ENCODE measurements around the gene TBXAS1.
"Not testable (repeated sequence)": the region's sequence is repeated elsewhere in the genome, so short reads cannot be mapped to it uniquely, and the experiment has no call there.

TBXAS1 gene

GRCh38 chr7:139916717-139917395 is 87.8 kb downstream of the TBXAS1 start:
- CTCF ChIA-PET = no interaction called here
- DNase-seq (ENCODE audit: extremely low spot score) = no peak
- no peak for TF ChIP-seq CTBP1 (IDR thresholded peaks at IDR 0.05; ENCODE audit: borderline replicate concordance)
- no peak for TF ChIP-seq PKNOX1 (IDR thresholded peaks at IDR 0.05)
- no peak for TF ChIP-seq SP1 (IDR thresholded peaks at IDR 0.05)
- no peak for TF ChIP-seq L3MBTL2 (conservative IDR thresholded peaks at IDR 0.05)
- no peak for TF ChIP-seq NFRKB (IDR thresholded peaks at IDR 0.05)
- TF ChIP-seq ARNT (IDR thresholded peaks at IDR 0.05) = no peak
- TF ChIP-seq FOXK2 (IDR thresholded peaks at IDR 0.05) = no peak
- no peak for TF ChIP-seq ZNF384 (IDR thresholded peaks at IDR 0.05)
- TF ChIP-seq BHLHE40 (IDR thresholded peaks at IDR 0.05; ENCODE audit: borderline replicate concordance) = no peak
- POLR2A ChIA-PET = no interaction called here

DNA sequence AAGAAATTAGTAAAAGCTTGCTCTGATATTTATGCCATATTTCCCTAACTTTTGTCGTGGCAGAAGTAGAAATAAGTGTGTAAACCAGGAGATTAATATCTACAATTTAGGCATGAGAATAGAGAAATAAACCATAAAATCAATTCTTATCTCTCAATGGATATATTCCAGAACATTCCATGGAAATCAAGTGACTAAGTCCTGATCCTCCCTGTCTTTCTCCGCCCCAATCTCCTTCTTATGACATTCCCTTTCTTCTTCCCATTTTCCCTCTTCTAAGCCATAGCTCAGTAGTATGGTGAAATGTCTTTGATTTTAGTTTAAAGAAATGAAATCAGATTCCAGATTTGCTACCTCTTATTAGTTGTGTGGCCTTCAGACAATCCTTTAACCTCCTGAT is 88.8 kb downstream of the TBXAS1 start:
- no peak for DNase-seq (ENCODE audit: extremely low spot score)
- ChIA-PET CTCF (no interaction called here), POLR2A (interaction anchor here (0.7 kb wide), 1 partner anchor 9 kb away, joined by 3 read pairs; no protein-coding TSS in a partner anchor)
- TF ChIP-seq ARNT (IDR thresholded peaks at IDR 0.05) (no peak), SUZ12 (IDR thresholded peaks at IDR 0.05) (no peak), HDGF (IDR thresholded peaks at IDR 0.05; ENCODE audit: borderline replicate concordance) (no peak), L3MBTL2 (conservative IDR thresholded peaks at IDR 0.05) (no peak), LEF1 (IDR thresholded peaks at IDR 0.05; ENCODE audit: borderline replicate concordance) (no peak), BHLHE40 (IDR thresholded peaks at IDR 0.05; ENCODE audit: borderline replicate concordance) (no peak), SP1 (IDR thresholded peaks at IDR 0.05) (no peak)

- ChIA-PET CTCF (no interaction called here), POLR2A (interaction anchor here (0.7 kb wide), 1 partner anchor 10 kb away, joined by 3 read pairs; no protein-coding TSS in a partner anchor)
- DNase-seq (ENCODE audit: extremely low spot score) = no peak
- TF ChIP-seq LEF1 (IDR thresholded peaks at IDR 0.05; ENCODE audit: borderline replicate concordance) (no peak), HDGF (IDR thresholded peaks at IDR 0.05; ENCODE audit: borderline replicate concordance) (no peak), ARNT (IDR thresholded peaks at IDR 0.05) (no peak), ZNF384 (IDR thresholded peaks at IDR 0.05) (no peak), CTBP1 (IDR thresholded peaks at IDR 0.05; ENCODE audit: borderline replicate concordance) (no peak), BHLHE40 (IDR thresholded peaks at IDR 0.05; ENCODE audit: borderline replicate concordance) (no peak), FOXK2 (IDR thresholded peaks at IDR 0.05) (no peak), TARDBP (IDR thresholded peaks at IDR 0.05) (no peak), SUZ12 (IDR thresholded peaks at IDR 0.05) (no peak), NFRKB (IDR thresholded peaks at IDR 0.05) (no peak), L3MBTL2 (conservative IDR thresholded peaks at IDR 0.05) (no peak), PKNOX1 (IDR thresholded peaks at IDR 0.05) (no peak), FOXA1 (IDR thresholded peaks at IDR 0.05) (no peak), FOXM1 (IDR thresholded peaks at IDR 0.05; ENCODE audit: borderline replicate concordance) (no peak), ELF4 (IDR thresholded peaks at IDR 0.05) (no peak), SP1 (IDR thresholded peaks at IDR 0.05) (no peak)
These were observed 89.4 kb downstream of the TBXAS1 start for GRCh38 chr7:139918480-139918879.

GRCh38 chr7:139923090-139923489 is 94.0 kb downstream of the TBXAS1 start:
- CTCF ChIA-PET = no interaction called here
- no peak for TF ChIP-seq SP1 (IDR thresholded peaks at IDR 0.05)
- no peak for TF ChIP-seq FOXA1 (IDR thresholded peaks at IDR 0.05)
- TF ChIP-seq HDGF (IDR thresholded peaks at IDR 0.05; ENCODE audit: borderline replicate concordance) = no peak
- TF ChIP-seq PKNOX1 (IDR thresholded peaks at IDR 0.05) = no peak
- TF ChIP-seq L3MBTL2 (conservative IDR thresholded peaks at IDR 0.05) = no peak
- no peak for TF ChIP-seq FOXM1 (IDR thresholded peaks at IDR 0.05; ENCODE audit: borderline replicate concordance)
- no peak for TF ChIP-seq ARNT (IDR thresholded peaks at IDR 0.05)
- no peak for TF ChIP-seq ZNF384 (IDR thresholded peaks at IDR 0.05)
- TF ChIP-seq TARDBP (IDR thresholded peaks at IDR 0.05) = no peak
- POLR2A ChIA-PET = no interaction called here
- DNase-seq (ENCODE audit: extremely low spot score) = no peak

DNA sequence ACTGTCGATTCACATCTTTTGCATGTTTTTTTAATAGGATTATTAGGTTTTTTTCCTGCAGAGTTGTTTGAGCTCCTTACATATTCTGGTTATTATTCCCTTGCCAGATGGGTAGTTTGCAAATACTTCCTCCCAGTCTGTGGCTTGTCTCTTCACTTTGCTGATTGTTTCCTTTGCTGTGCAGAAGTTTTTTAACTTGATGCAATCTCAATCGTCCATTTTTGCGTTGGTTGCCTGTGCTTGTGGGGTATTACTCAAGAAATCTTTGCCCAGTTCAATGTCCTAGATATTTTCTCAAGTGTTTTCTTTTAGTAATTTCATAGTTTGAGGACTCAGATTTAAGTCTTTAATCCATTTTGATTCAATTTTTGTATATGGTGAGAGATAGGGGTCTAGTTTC is 95.4 kb downstream of the TBXAS1 start:
- POLR2A ChIA-PET = no interaction called here
- no peak for DNase-seq (ENCODE audit: extremely low spot score)
- CTCF ChIA-PET = no interaction called here
- TF ChIP-seq SP1 (IDR thresholded peaks at IDR 0.05) (no peak), SUZ12 (IDR thresholded peaks at IDR 0.05) (no peak), FOXA1 (IDR thresholded peaks at IDR 0.05) (no peak), FOXM1 (IDR thresholded peaks at IDR 0.05; ENCODE audit: borderline replicate concordance) (no peak), ZNF384 (IDR thresholded peaks at IDR 0.05) (no peak), FOXK2 (IDR thresholded peaks at IDR 0.05) (no peak), ARNT (IDR thresholded peaks at IDR 0.05) (no peak), ELF4 (IDR thresholded peaks at IDR 0.05) (no peak), PKNOX1 (IDR thresholded peaks at IDR 0.05) (no peak), LEF1 (IDR thresholded peaks at IDR 0.05; ENCODE audit: borderline replicate concordance) (no peak), HDGF (IDR thresholded peaks at IDR 0.05; ENCODE audit: borderline replicate concordance) (no peak), L3MBTL2 (conservative IDR thresholded peaks at IDR 0.05) (no peak), BHLHE40 (IDR thresholded peaks at IDR 0.05; ENCODE audit: borderline replicate concordance) (no peak), TARDBP (IDR thresholded peaks at IDR 0.05) (no peak), NFRKB (IDR thresholded peaks at IDR 0.05) (no peak), CTBP1 (IDR thresholded peaks at IDR 0.05; ENCODE audit: borderline replicate concordance) (no peak)

DNA sequence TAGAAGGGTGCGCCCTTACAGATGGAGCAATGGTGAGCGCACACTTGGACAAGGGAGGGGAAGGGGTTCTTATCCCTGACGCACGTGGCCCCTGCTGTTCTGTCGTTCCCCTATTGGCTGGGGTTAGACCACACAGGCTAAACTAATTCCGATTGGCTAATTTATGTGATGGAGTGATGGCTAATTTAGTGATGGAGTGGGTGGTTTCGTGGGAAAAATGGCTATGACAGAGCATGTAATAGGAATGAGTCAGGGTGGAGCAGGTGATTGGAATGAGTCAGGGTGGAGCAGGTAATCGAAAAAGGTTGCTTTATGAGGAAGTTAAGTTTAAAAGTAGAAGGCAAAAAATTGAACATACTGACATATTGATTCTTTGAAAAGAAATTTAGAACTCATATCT is 100.2 kb downstream of the TBXAS1 start:
- POLR2A ChIA-PET; DNase-seq (ENCODE audit: extremely low spot score): not testable (repeated sequence)
- CTCF ChIA-PET = interaction anchor here (0.5 to 1.0 kb wide), 2 partner anchors 76 to 1542 kb away, joined by 3 to 4 read pairs; no protein-coding TSS in a partner anchor

Data from HEK293T (cell line).